HL-60 (cell line): ENCODE results near the gene DAAM2.

Experiments used
- DNase-seq, 2 experiments: peaks; one replicate each; pipeline ENCODE4 v3.0.0-alpha.2; 2010 to 2020; ENCODE audit warnings: low read depth in 1 of 2, low spot score in 1 of 2
- H3K27ac ChIP-seq: fragments of 250-450 bp; sonication (Bioruptor Pico); replicated peaks from 2 replicates; pipeline ENCODE4 v1.5.1; 2020; ENCODE audit warnings: mild to moderate bottlenecking, moderate library complexity
- H3K27me3 ChIP-seq: fragments of 250-450 bp; sonication (Bioruptor Pico); 2 replicates; pipeline ENCODE4 v1.5.1; 2021; ENCODE audit warnings: mild to moderate bottlenecking, moderate library complexity; ENCODE audit not compliant: insufficient read depth, poor library complexity, severe bottlenecking
- H3K4me3 ChIP-seq: replicated peaks from 2 replicates; pipeline ENCODE4 v1.5.1; 2011; ENCODE audit warnings: mild to moderate bottlenecking, control low read depth, low read length; ENCODE audit not compliant: insufficient read depth
- CTCF ChIP-seq: IDR thresholded peaks from one replicate; pipeline ENCODE4 v1.5.1; 2011; ENCODE audit warnings: low read length, control low read depth, inconsistent platforms; ENCODE audit not compliant: insufficient read depth
- GABPA ChIP-seq: IDR thresholded peaks from 2 replicates; pipeline ENCODE4 v1.6.1; 2012; ENCODE audit warnings: low read depth
- POLR2AphosphoS5 ChIP-seq: IDR thresholded peaks from 2 replicates; pipeline ENCODE4 v1.6.1; 2012; ENCODE audit warnings: low read depth
- SPI1 ChIP-seq: IDR thresholded peaks from 2 replicates; pipeline ENCODE4 v1.6.1; 2012; ENCODE audit warnings: low read depth, mild to moderate bottlenecking, borderline replicate concordance
- TF ChIP-seq, protein P1 (sequence below): IDR thresholded peaks from 2 replicates; pipeline ENCODE4 v1.6.1; 2012; ENCODE audit warnings: low read depth; ENCODE audit not compliant: insufficient replicate concordance

Gene DAAM2

DNA sequence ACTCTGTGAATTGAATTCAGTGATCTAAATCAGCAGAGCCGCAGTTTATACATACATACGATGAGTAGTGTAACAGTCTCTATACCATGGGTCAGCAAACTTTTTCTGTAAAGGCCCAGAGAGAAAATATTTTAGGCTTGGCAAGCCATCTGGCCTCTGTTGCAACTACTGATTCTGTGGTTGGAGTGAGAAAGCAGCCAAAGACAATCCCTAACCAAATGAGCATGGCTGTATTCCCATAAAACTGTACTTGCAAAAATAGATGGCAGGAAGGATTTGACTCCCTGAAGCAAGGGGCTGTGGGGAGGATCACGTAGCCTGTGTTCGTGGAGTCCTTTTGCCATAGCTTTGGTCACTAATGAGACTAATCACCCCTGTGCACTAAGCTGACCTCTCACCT is 160.0 kb downstream of the DAAM2 start:
- H3K27ac ChIP-seq, result no peak overlapping the region
- no peak for DNase-seq
- TF ChIP-seq, protein P1, sequence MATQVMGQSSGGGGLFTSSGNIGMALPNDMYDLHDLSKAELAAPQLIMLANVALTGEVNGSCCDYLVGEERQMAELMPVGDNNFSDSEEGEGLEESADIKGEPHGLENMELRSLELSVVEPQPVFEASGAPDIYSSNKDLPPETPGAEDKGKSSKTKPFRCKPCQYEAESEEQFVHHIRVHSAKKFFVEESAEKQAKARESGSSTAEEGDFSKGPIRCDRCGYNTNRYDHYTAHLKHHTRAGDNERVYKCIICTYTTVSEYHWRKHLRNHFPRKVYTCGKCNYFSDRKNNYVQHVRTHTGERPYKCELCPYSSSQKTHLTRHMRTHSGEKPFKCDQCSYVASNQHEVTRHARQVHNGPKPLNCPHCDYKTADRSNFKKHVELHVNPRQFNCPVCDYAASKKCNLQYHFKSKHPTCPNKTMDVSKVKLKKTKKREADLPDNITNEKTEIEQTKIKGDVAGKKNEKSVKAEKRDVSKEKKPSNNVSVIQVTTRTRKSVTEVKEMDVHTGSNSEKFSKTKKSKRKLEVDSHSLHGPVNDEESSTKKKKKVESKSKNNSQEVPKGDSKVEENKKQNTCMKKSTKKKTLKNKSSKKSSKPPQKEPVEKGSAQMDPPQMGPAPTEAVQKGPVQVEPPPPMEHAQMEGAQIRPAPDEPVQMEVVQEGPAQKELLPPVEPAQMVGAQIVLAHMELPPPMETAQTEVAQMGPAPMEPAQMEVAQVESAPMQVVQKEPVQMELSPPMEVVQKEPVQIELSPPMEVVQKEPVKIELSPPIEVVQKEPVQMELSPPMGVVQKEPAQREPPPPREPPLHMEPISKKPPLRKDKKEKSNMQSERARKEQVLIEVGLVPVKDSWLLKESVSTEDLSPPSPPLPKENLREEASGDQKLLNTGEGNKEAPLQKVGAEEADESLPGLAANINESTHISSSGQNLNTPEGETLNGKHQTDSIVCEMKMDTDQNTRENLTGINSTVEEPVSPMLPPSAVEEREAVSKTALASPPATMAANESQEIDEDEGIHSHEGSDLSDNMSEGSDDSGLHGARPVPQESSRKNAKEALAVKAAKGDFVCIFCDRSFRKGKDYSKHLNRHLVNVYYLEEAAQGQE, result no peak
- TF ChIP-seq SPI1 (no peak), GABPA (no peak), CTCF (no peak), POLR2AphosphoS5 (no peak)
- no peaks in the 10 kb centered on the region for H3K27me3 ChIP-seq
- H3K4me3 ChIP-seq, result no peak overlapping the region

DNA sequence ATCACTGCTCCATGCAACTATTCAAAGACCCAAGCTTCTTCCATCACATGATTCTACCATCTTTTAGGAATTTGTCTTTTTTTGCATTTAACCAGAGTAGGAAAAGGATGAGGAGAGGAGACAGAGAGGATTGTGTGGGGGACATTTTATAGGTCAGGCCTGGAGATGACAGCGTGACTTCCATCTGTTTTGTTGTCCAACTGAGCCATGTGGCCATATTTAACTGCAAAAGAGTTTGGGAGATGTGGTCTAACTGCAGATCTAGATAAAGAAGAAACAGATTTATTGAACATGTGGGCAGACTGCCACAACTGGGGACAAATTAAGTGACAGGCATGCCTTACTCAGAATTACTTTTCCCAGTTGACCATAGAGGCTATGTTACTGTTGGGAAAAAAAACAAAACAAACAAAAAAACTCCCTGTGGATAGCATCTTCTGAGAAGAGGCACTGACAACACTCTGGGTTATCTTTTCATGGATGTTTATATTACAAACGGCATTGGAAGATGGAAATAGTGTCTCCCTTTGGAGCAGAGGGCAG is 161.0 kb downstream of the DAAM2 start:
- no peak for DNase-seq
- no peak overlapping the region for H3K4me3 ChIP-seq
- no peak for TF ChIP-seq GABPA
- TF ChIP-seq SPI1, result no peak
- no peak for TF ChIP-seq CTCF
- TF ChIP-seq, protein P1, result no peak
- TF ChIP-seq POLR2AphosphoS5, result no peak
- no peaks in the 10 kb centered on the region for H3K27me3 ChIP-seq
- no peak overlapping the region for H3K27ac ChIP-seq
